ENCODE measurements around the gene TMEM53.

GRCh38 chr1:44707959-44708831, 33.9 kb upstream of the TMEM53 start:
- TF ChIP-seq POLR2A (IDR thresholded peaks at IDR 0.05) (no peak), CTCF (IDR thresholded peaks at IDR 0.05) (peak; percentile 24 to 68 (median 60))
